AG10803 (cell line): ENCODE results near the gene SSNA1.

Source experiments
- DNase-seq: peaks from one replicate; pipeline ENCODE4 v3.0.0; 2010; ENCODE audit warnings: low read depth
- H3K4me3 ChIP-seq: 2 replicates; pipeline ENCODE4 v1.5.1; 2011; ENCODE audit warnings: mild to moderate bottlenecking, low read length, control low read depth
- TF ChIP-seq, protein P1 (sequence below): conservative IDR thresholded peaks from 2 replicates; pipeline ENCODE4 v1.5.1; 2011; ENCODE audit warnings: mild to moderate bottlenecking, low read length, control low read depth, inconsistent platforms

Gene SSNA1

DNA sequence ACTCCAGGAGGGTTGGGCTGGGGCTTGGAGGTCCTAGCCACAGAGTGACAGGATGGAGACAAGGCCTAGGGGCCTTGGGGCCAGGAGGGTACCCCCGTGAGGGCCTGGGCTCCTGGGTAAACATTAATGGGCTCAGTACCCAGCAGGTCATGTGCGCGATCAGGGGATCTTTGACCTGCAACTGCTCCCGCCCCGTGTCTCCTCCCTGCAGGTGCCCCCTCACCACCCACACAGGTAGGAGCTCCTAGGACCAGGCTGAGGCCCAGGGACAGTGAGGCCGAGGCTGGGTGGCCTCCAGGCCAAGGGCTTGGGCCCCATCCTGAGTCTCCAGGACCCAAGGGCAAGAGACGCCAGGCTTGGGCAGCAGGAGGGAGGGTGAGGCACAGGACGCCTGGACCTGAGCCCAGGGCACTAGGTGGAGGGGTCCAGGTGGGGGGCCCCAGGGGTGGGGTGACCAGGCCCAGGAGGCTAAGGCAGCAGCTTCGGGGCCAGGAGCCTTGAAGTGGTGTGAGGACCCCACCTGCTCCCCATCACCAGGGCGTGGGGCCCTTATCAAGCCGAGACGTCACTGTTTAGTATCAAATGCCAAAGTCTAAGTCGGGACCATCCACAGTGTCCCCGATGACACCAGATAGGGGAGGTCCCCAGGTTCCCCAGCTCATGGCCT lies 42.4 kb downstream of the SSNA1 start, which contains the start of gene SLC34A3:
Gene SLC34A3, plus strand, starts transcription at position 197 of the 667 bp plus-strand sequence. CDS start 802 bp downstream, outside the sequence.
- no peak for DNase-seq
- TF ChIP-seq, protein P1, sequence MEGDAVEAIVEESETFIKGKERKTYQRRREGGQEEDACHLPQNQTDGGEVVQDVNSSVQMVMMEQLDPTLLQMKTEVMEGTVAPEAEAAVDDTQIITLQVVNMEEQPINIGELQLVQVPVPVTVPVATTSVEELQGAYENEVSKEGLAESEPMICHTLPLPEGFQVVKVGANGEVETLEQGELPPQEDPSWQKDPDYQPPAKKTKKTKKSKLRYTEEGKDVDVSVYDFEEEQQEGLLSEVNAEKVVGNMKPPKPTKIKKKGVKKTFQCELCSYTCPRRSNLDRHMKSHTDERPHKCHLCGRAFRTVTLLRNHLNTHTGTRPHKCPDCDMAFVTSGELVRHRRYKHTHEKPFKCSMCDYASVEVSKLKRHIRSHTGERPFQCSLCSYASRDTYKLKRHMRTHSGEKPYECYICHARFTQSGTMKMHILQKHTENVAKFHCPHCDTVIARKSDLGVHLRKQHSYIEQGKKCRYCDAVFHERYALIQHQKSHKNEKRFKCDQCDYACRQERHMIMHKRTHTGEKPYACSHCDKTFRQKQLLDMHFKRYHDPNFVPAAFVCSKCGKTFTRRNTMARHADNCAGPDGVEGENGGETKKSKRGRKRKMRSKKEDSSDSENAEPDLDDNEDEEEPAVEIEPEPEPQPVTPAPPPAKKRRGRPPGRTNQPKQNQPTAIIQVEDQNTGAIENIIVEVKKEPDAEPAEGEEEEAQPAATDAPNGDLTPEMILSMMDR = no peak
- H3K4me3 ChIP-seq = no peak within 1 kb of the TSS

DNA sequence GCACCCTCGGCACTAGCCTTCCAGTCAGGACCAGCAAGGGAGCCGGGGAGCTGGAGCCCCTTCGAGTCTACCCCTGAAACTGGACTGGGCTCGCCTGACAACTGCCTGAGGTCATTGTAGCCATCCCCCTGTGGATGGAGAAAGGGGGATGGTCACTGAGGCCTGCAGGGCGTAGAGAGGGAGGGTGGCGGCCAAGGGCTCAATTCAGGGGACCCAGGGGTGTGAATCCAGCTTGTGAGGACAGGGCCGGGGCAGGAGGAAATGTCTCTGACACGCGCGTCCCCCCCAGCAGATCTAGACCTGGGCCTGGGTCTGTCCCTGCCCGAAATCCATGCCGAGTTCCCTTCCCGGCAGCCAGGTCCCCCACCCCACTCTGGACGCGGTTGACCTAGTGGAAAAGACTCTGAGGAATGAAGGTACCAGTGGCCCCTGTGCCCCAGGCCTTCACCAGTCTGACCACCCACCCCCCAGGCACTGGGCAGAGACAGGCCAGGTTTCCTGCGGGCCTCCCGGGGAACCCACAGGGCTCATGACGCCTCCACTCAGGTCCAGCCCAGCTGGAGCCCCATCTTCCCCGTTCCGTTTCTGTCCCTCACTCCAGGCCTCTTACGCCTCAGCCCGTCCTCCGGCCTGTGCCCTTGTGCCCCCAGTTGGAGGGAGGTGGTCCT lies 43.0 kb downstream of the SSNA1 start:
- no peak for DNase-seq
- TF ChIP-seq, protein P1 = no peak
- no peak overlapping the region for H3K4me3 ChIP-seq

DNA sequence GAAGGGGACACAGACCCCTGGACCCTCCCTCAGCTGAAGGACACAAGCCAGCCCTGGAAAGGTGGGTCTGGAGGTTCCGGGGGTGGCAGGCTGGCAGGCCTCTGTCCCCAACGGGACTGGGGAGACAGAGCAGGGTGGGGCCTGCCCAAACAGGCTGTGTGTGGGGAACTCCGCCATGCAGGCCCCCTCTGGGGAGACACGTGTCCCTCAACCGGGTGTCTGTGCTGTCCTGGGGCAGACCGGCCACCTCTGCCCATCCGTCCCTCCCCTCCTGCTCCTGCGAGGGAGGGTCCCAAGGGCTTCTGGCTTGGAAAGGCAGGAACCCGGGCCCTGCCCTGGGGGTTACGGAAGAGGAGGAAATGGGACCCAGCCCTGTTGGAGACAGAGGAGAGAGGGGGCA lies 43.6 kb downstream of the SSNA1 start:
- no peak overlapping the region for H3K4me3 ChIP-seq
- DNase-seq = no peak
- TF ChIP-seq, protein P1 = no peak

DNA sequence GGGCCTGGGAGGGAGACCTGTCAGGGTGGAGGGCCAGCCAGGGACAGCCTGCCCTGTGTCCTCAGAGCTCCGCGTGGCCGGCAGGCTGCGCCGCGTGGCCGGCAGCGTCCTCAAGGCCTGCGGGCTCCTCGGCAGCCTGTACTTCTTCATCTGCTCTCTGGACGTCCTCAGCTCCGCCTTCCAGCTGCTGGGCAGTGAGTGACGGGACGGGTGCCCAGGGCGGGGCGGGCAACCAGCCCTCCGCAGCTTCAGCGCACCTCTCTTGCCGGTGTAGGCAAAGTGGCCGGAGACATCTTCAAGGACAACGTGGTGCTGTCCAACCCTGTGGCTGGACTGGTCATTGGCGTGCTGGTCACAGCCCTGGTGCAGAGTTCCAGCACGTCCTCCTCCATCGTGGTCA lies 44.0 kb downstream of the SSNA1 start:
- TF ChIP-seq, protein P1 = no peak
- H3K4me3 ChIP-seq = no peak overlapping the region
- DNase-seq = no peak

DNA sequence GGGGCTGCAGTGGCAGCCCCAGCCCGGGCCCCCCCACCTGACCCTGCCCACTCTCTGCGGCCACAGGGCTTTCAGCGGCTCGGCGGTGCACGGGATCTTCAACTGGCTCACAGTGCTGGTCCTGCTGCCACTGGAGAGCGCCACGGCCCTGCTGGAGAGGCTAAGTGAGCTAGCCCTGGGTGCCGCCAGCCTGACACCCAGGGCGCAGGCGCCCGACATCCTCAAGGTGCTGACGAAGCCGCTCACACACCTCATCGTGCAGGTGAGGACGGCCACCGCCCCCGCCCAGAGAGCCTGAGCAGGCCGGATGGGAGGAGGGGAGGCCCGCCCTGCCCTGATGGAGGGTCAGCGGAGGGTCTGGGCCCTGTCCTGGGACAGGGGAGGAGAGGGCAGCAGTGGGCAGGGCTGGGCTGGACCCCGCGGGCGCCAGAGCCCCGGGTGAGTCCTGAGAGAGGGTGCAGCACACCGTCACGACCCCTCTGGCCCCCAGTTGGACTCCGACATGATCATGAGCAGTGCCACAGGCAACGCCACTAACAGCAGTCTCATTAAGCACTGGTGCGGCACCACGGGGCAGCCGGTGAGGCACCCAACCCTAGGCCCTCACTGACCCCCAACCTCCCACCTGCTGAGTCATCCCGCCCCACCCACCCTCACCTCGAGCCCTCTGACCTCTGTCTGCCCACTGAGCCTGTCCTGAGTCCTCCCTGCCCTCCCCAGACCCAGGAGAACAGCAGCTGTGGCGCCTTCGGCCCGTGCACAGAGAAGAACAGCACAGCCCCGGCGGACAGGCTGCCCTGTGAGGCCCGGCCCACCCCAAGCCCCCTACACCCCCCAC lies 44.9 kb downstream of the SSNA1 start:
- no peak for DNase-seq
- H3K4me3 ChIP-seq = no peak overlapping the region
- TF ChIP-seq, protein P1 = no peak

DNA sequence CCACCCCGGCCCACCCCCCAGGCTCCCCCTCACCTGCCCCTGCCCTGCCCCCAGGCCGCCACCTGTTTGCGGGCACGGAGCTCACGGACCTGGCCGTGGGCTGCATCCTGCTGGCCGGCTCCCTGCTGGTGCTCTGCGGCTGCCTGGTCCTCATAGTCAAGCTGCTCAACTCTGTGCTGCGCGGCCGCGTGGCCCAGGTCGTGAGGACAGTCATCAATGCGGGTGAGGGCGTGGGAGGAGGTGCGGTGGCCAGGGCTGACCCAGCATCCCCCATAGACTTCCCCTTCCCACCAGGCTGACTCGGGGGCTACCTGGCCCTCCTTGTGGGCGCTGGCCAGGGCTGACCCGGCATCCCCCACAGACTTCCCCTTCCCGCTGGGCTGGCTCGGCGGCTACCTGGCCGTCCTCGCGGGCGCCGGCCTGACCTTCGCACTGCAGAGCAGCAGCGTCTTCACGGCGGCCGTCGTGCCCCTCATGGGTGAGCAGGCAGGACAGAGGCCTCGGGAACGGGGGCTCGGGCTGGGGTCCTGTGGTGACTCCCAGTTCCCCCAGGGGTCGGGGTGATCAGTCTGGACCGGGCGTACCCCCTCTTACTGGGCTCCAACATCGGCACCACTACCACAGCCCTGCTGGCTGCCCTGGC lies 45.7 kb downstream of the SSNA1 start:
- TF ChIP-seq, protein P1 = no peak
- DNase-seq = no peak
- no peak overlapping the region for H3K4me3 ChIP-seq
